Prostate gland (tissue), 2 donors: Measurements from ENCODE around the gene ZFAND3. TPM values are rescaled to one million over a fixed set of nuclear protein-coding genes. Genes with fewer than 3 reads are reported as not detected.
"Not testable (repeated sequence)": the region's sequence is repeated elsewhere in the genome, so short reads cannot be mapped to it uniquely, and the experiment has no call there.

Experiments
- DNase-seq: peaks from one replicate; pipeline ENCODE4 v3.0.0-alpha.2; 2019; ENCODE audit warnings: low spot score
- H3K27ac ChIP-seq, 2 donors: fragments of 200-600 bp; sonication (generic); 2 replicates each; pipeline ENCODE4 v1.5.1; 2017 to 2019
- H3K27me3 ChIP-seq: fragments of 200-600 bp; sonication (generic); replicated peaks from 2 replicates; pipeline ENCODE4 v1.5.1; 2019; ENCODE audit not compliant: insufficient read depth
- H3K36me3 ChIP-seq, 2 donors: fragments of 200-600 bp; sonication (generic); 1 replicate in 1 of 2; 2 replicates in 1 of 2; pipeline versions ENCODE4 v1.5.1 to v1.8.1; 2017 to 2019
- H3K4me1 ChIP-seq: fragments of 200-600 bp; sonication (generic); replicated peaks from 2 replicates; pipeline ENCODE4 v1.5.1; 2019
- H3K4me3 ChIP-seq, 2 donors: fragments of 200-600 bp; sonication (generic); 2 replicates each; pipeline ENCODE4 v1.5.1; 2017 to 2019
- H3K9me3 ChIP-seq: fragments of 200-600 bp; sonication (generic); 2 replicates; pipeline ENCODE4 v1.5.1; 2017
- POLR2A ChIP-seq: fragments of 450-650 bp; IDR thresholded peaks from one replicate; pipeline ENCODE4 v1.6.1; 2016; ENCODE audit warnings: antibody characterized with exemption, mild to moderate bottlenecking
- POLR2AphosphoS5 ChIP-seq: sonication (generic); formaldehyde crosslinking; IDR thresholded peaks from one replicate; pipeline ENCODE4 v1.6.1; 2017; ENCODE audit warnings: antibody characterized with exemption
- WGBS: methylation state at CpG from one replicate; pipeline ENCODE4 v1.1.5; 2018; 5-methylcytosine and 5-hydroxymethylcytosine counted together
- intact Hi-C: fragments of 100-400 bp; cut with DNase I; formaldehyde crosslinking; loops from one replicate; pipeline ENCODE4 v1.14.2; 2022
- total RNA-seq, 2 donors: library from RNA; depleted of rRNA; stranded (reverse); fragments of >200 nt; gene quantifications; one replicate each; pipeline ENCODE4 v1.1.0, GENCODE V29; 2016
- TF ChIP-seq, protein P1 (sequence below), 4 experiments: fragments of 200-600 bp in 2 of 4; fragments of 450-650 bp in 2 of 4; sonication (generic) in 2 of 4; IDR thresholded peaks; 1 replicate in 3 of 4; 2 replicates in 1 of 4; pipeline ENCODE4 v1.5.1; 2016 to 2019; ENCODE audit warnings: antibody characterized with exemption in 4 of 4, mild to moderate bottlenecking in 2 of 4, moderate library complexity in 2 of 4

The ZFAND3 gene
- total RNA-seq, 2 donors from 2014 or later: 43.5 to 89.1 TPM

DNA sequence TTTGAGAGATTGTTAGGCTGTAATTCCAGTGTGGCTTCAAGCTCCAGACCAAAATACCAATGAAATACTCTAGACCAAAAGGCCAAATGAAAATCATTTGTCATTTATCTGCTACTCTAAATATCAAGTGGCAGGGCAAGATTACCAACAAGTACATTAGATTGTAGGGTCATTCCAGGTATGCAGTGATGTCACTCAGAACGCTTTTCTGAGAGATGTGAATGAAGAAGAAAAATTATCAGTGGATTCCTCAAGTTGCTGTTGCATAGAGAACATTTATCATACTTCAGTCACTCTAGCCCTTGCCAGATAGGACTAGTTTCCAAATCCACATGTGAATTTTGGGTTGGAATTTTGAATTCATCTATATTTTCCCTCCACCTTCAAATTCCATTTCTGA lies 65.0 kb downstream of the ZFAND3 start:
- TF ChIP-seq POLR2A (no peak), POLR2AphosphoS5 (no peak)
- TF ChIP-seq, protein P1, sequence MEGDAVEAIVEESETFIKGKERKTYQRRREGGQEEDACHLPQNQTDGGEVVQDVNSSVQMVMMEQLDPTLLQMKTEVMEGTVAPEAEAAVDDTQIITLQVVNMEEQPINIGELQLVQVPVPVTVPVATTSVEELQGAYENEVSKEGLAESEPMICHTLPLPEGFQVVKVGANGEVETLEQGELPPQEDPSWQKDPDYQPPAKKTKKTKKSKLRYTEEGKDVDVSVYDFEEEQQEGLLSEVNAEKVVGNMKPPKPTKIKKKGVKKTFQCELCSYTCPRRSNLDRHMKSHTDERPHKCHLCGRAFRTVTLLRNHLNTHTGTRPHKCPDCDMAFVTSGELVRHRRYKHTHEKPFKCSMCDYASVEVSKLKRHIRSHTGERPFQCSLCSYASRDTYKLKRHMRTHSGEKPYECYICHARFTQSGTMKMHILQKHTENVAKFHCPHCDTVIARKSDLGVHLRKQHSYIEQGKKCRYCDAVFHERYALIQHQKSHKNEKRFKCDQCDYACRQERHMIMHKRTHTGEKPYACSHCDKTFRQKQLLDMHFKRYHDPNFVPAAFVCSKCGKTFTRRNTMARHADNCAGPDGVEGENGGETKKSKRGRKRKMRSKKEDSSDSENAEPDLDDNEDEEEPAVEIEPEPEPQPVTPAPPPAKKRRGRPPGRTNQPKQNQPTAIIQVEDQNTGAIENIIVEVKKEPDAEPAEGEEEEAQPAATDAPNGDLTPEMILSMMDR (IDR thresholded peaks at IDR 0.05): no peak
- no peaks in the 10 kb centered on the region for H3K9me3 ChIP-seq
- H3K36me3 ChIP-seq: no peaks in the 10 kb centered on the region
- no peaks in the 10 kb centered on the region for H3K27me3 ChIP-seq
- no peak overlapping the region for H3K4me3 ChIP-seq
- H3K4me1 ChIP-seq: no peaks in the 10 kb centered on the region
- no peak overlapping the region for H3K27ac ChIP-seq
- DNase-seq: no peak
- intact Hi-C loops: no loop called here
- 92% methylated on average over 1 of the region's 1 CpG for WGBS

DNA sequence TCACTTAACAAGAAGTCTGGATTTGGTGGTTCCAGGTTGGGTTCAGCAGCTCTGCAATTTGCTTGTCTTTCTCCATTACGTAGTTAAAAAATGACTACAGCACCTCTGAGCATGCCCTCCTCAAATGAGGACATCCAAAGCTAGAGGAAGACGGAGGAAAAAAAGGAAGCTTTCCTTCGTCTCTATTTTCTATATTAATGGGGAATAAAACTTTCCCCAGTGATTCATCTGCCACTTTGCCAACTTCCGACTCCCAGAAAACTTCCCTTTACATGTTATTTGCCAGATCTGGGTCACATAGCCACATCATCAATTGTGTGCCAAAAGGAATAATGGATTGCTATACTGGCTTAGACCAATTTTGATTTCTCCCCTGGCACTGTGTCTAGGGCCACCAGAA lies 69.5 kb downstream of the ZFAND3 start:
- no peak overlapping the region for H3K27ac ChIP-seq
- no peaks in the 10 kb centered on the region for H3K27me3 ChIP-seq
- WGBS: 32% methylated on average over 4 of the region's 4 CpGs
- H3K4me1 ChIP-seq: peaks cover 3% of the 10 kb centered on the region
- no peaks in the 10 kb centered on the region for H3K36me3 ChIP-seq
- H3K9me3 ChIP-seq: no peaks in the 10 kb centered on the region
- no peak for TF ChIP-seq POLR2A
- TF ChIP-seq POLR2AphosphoS5: no peak
- TF ChIP-seq, protein P1 (IDR thresholded peaks at IDR 0.05): no peak
- no peak overlapping the region for H3K4me3 ChIP-seq
- intact Hi-C loops: loop anchor here (2.0 kb wide), 1 partner anchor 18 kb away; no protein-coding TSS in a partner anchor
- no peak for DNase-seq

DNA sequence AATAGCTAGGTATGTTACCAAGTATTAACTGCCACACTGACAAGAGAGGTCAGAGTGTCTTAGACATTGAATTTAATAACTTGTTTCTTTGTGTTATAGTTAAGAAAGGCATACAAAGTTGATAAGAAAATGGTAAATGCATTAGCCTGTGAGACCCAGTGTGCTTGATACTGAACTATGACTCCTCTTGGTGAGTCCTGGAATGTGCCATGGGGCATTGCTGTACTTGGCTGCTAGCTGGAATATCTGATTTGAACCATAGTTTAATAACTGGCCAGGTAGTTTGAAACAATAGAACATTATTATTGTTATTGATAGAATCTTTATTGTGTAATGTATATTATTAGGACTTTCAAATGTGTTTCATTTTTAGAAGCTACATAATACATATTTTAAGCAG lies 70.0 kb downstream of the ZFAND3 start:
- H3K9me3 ChIP-seq: no peaks in the 10 kb centered on the region
- TF ChIP-seq POLR2AphosphoS5 (no peak), POLR2A (no peak)
- TF ChIP-seq, protein P1 (IDR thresholded peaks at IDR 0.05): no peak
- no peak for DNase-seq
- H3K27ac ChIP-seq: no peak overlapping the region
- intact Hi-C loops: loop anchor here (2.0 kb wide), 1 partner anchor 17 kb away; no protein-coding TSS in a partner anchor
- H3K4me3 ChIP-seq: no peak overlapping the region
- H3K27me3 ChIP-seq: no peaks in the 10 kb centered on the region
- H3K36me3 ChIP-seq: no peaks in the 10 kb centered on the region
- H3K4me1 ChIP-seq: peaks cover 3% of the 10 kb centered on the region

DNA sequence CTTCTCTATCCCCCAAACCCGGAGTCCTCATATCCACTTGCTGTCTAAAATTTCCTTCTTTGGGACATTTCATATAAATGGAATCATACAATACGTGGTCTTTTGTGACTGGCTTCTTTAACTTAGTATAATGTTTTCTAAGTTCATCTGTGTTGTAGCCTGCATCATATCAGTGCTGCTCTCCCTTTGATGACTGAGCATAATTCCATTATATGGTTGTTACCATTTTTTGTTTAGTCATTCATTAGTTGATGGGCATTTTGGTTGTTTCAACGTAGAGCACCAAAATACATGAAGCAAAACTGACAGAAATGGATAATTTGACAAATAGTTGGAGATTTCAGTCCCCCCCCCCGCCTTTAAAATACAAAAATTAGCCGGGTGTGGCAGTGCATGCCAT lies 71.5 kb downstream of the ZFAND3 start:
- no peaks in the 10 kb centered on the region for H3K9me3 ChIP-seq
- no peak overlapping the region for H3K4me3 ChIP-seq
- 95% methylated on average over 5 of the region's 5 CpGs for WGBS
- no peak for DNase-seq
- intact Hi-C loops: no loop called here
- no peaks in the 10 kb centered on the region for H3K36me3 ChIP-seq
- no peak overlapping the region for H3K27ac ChIP-seq
- no peaks in the 10 kb centered on the region for H3K27me3 ChIP-seq
- H3K4me1 ChIP-seq: peaks cover 3% of the 10 kb centered on the region
- no peak for TF ChIP-seq POLR2AphosphoS5
- TF ChIP-seq, protein P1 (IDR thresholded peaks at IDR 0.05): no peak
- no peak for TF ChIP-seq POLR2A

DNA sequence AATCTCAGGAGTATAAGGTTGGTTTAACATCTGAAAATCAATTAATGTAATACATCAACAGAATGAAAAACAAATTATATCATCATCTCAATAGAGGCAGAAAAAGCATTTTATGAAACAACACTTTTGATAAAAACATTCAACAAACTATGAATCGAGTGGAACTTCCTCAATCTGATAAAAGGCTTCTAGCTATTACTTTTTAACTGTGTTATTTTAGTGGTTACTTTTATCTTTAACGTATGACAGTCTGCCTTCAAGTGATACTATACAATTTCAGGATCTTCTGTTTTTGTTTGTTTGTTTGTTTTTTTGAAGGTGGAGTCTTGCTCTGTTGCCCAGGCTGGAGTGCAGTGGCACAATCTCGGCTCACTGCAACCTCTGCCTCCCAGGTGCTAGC lies 73.7 kb downstream of the ZFAND3 start:
- no peak for TF ChIP-seq POLR2A
- H3K36me3 ChIP-seq: no peaks in the 10 kb centered on the region
- no peak overlapping the region for H3K27ac ChIP-seq
- no peak overlapping the region for H3K4me3 ChIP-seq
- WGBS: 76% methylated on average over 3 of the region's 3 CpGs
- no peak for DNase-seq
- H3K9me3 ChIP-seq: no peaks in the 10 kb centered on the region
- intact Hi-C loops: no loop called here
- peaks cover 3% of the 10 kb centered on the region for H3K4me1 ChIP-seq
- H3K27me3 ChIP-seq: no peaks in the 10 kb centered on the region

DNA sequence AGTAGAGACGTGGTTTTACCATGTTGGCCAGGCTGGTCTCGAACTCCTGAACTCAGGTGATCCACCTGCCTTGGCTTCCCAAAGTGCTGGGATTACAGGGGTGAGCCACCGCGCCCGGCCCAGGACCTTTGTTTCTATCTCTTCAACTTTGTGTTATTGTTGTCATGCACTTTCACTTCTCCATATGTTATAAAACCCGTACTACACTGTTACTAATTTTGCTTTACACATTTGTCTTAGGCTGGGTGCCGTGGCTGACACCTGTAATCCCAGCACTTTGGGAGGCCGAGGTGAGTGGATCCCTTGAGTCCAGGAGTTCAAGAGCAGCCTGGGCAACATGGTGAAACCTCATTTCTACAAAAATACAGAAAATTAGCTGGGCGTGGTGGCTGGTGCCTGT lies 74.2 kb downstream of the ZFAND3 start:
- 96% methylated on average over 9 of the region's 9 CpGs for WGBS
- H3K27ac ChIP-seq, intact Hi-C loops, DNase-seq, H3K27me3 ChIP-seq, H3K4me3 ChIP-seq, H3K4me1 ChIP-seq, H3K9me3 ChIP-seq, H3K36me3 ChIP-seq: not testable (repeated sequence)
